NOMO-1 treated with DMSO at 0.1 percent for 48 hours (cell line): ENCODE data around the gene RALGDS.

Experiments
- DNase-seq: peaks from one replicate; lab custom pipeline; 2025; ENCODE audit not compliant: unreplicated experiment; lab: John Stamatoyannopoulos, UW

RALGDS gene

DNA sequence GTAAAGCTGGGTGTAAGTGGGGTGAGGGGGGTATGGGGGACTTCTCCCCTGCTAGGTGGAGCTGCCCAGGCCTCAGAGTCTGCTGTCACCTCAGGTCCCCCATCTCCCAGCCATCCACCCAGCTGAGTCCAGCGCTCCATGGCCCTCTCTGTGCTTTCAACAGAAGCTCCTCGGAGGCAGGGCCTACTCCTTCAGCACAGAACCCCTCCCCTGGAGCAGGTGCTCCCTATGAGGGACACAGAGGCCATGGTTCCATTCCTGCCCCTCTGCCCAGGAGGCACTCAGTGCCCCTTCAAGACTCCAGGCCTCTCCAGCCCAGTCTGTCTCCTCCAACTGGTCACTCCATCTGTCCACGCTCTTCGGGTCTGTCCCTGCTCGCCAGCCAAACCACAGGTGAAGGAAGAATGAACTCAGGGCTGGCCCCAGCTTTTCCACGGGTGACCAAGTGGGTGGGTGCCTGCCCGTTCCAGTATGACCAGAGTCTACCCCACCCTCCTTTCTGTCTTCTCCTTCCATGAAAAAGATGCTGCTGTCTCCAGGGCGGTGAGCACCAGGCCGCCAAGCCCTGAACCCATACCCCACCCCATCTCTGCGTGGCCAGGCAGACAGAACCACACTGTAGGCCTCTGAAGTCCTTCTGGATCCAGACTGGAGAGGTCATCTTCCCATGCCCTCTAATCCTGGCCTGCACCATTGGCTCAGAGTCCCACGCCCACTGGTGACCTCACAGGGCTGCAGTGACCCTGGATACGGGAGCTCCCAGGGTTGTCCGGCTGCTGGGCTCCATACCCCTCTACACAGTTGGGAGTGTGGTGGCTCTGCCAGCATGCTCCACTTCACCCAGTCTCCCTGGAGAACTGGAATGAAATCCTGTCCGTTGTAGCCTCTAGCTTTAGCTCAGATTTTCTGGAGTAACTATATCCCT, 30.8 kb upstream of the RALGDS start:
- DNase-seq = no peak

DNA sequence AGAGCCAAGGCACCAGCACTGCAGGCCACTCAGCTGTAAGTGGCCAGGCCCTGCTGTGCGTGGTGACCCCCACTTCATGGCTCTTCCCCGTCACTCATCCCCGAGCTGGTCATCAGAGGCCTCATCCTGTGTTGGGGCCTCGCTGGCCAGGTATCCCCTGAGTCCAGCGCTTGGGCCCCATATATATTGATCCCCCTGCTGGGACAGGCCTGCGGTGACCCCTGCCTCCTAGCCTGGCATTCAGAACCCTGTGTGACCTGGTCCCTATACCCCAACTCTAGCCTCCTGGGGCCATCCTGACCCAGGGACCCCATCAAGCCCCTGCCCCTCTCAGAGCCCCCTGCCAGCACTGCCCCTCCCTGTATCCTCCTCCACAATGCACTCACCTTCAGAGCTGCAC, 30.0 kb upstream of the RALGDS start:
- no peak for DNase-seq

DNA sequence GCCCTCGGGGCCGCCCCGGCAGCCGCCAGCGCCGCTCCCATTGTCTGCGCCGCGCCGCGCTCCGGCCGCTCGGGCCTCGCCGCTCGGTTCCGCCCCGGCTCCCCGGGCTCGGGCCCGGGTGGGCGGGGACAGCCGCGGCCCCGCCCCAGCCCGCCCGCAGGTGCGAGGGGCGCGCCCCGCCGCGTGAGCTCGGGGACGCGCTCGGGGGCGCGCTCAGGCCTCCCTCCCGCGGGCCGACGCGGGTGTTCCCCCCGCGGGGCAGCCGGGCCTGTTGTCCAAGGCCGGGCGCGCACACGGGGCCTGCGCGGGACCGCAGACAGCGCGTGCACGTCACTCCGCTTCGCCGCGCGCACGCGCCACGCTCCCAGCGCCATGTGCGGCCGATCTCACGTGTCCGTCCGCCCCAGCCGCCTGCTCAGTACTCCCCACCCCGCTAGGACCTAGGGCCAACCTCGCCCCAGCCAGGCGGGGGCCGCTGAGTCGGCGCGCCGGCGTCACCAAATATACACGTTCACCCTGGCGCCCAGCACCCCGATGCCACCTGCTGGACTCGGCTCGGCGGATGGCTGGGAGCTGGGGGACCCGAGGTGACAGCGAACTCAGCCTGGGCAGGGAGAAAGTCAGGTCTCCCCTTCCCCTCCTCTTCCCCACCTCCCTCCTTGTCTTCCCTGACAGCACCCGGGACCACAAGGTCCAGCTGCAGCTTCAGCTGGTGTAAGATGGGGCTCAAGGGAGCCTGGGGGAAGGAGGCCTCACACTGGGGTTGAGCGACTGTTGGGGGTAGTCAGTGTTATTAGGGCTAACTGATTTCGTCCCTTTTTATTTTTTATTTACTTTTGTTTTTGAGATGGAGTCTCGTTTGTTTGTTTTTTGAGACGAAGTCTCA, 28.3 kb upstream of the RALGDS start:
- DNase-seq = peak; percentile 87

DNA sequence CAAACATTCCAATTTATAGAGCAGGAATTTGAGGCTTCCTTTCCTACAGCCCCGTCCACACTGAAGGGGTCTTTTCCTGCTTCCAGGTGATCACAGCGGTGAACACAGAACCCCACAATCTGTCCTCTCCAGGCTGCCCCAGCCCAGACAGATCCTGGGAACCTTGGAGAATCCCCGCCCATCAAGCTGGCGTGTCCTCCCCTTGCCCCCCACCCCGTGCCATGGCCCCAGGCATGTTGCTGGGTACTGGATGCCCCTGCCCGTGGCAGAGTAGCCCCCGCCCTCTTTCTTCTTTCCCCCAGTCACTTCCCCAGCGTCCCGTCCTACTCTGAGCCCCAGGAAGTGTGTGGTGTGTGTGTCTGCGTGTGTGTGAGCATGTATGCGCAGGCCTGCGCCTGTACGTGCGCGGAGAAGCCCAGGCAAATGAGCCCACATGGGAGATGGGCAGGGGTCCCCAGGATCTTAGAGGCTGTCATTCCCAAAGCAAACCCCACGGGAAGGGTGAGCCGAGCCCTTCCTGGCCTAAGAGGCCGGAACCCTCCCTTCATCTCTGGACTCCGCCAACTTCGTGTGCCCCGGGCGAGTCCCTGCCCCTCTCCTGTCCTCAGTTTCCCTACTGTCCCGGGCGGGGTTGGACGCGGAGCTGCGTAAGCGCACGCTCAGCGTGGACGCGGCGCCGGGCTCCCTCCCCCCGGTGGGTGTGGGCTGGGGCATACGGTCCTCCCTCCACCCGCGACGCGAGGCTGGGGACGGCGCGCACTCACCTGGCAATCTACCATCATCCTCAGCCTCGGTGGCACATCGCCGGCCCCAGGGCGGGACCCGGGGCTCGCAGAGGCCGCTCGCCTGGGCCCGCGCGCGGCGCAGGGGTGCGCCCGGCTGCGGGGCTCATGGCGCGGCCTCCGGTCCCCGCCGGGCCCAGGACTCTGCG, 27.4 kb upstream of the RALGDS start:
- peak; percentile 44 for DNase-seq

DNA sequence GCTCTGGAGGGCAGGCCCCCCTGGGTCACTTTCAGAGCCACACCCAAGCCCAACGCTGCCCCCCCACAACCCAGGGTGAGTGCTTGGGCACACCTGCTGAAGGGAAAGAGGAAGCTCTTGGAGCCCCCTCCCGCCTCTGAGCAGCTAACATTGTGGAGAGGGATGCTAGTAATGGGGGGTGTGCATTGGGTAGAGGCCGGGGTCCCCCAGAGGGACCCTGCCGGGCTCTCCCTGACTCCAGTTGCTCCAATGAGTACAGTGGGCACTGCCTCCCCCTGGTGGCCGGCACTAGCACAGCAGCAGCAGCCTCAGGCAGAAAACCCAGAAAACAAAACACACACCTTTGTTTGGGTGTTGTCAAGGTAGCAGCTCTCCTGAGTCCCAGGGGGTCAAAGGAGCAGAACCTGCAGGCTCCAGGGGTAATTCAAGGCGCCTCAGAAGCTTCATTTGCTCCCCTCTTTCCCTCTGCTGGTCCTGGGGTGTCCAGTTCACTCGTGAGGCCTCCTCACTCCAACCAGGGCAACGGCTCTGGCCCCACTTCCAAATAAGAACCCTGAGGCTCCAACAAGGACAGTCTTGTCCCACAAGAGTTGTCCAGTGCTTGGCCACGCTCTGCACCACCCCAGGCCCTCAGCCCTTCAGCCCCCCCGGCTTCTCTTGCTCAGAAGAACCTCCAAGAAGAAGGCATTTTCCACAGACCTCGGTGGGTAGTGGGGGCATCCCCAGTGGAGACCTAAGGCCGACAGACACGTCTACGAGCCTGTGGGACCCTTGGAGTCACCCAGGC, 26.6 kb upstream of the RALGDS start:
- DNase-seq = peak; percentile 44

DNA sequence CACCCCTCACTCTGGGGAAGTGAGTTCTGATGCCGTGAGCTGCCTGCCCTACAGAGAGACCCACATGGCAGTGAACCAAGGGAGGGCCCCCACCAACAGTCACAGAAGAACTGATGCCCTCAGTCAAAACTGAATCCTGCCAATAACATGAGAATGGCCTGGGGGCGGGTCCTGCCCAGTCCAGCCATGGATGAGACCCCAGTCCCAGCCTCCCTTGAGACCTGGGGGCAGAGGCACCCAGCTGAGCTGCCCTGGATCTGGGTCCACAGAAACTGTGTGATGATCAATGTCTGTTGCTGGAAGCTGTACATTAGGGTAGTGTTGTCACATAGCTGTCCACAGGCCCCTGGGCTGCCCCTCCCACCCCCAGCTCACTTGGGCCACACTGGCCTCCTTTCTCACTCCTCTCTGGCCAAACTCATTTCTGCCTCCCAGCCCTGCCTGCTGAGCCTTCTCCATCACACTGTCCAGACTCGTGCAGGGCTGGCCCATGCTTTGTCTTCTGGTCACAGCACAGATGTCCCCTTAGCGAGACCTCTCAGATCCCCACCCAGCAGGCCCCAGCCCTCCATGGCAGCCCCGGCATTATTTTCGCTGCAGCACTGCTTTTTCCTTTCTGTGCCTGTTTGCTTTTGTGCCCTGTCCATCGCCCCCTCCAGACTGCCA, 25.8 kb upstream of the RALGDS start:
- DNase-seq = no peak

DNA sequence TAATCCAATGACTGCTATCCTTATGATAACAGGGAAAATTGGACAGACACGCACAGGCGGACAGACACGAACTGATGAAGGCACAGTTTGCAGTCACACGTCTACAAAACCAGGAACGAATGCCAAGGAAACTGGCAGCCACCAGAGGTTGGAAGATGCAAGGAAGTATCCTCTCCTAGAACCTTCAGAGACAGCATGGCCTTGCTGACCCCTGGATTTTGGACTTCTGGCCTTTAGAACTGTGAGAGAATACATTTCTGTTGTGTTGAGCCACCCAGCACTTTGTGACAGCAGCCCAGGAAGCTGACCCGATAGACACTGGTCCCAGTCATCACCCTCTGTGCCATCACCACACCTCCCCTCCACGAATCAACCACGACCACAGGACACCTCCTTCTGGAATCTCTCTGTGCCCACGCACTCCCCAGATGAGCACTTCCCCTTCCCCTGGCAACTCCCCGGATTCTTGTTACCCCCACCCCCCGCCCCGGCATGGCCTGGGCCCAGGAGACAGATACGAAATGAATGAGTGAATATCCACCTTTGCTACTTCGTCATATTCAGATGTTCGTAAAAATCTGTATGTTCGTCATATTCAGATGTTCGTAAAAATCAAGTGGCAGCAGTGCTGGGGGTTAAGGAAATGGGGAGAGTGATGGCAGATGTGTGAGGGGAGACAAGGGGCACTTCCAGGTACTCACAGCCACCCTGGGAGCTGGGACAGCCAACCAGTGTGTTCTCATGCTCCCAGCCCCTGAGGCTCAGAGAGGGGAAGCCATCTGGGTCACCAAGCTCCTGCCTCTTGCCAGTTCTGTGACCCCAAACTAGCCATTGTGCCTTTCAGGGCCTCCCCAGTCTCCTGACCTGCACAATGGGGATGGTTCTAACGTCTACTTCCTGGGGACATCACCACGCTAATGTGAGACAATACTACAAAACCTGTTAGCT, 24.1 kb upstream of the RALGDS start:
- DNase-seq = no peak

DNA sequence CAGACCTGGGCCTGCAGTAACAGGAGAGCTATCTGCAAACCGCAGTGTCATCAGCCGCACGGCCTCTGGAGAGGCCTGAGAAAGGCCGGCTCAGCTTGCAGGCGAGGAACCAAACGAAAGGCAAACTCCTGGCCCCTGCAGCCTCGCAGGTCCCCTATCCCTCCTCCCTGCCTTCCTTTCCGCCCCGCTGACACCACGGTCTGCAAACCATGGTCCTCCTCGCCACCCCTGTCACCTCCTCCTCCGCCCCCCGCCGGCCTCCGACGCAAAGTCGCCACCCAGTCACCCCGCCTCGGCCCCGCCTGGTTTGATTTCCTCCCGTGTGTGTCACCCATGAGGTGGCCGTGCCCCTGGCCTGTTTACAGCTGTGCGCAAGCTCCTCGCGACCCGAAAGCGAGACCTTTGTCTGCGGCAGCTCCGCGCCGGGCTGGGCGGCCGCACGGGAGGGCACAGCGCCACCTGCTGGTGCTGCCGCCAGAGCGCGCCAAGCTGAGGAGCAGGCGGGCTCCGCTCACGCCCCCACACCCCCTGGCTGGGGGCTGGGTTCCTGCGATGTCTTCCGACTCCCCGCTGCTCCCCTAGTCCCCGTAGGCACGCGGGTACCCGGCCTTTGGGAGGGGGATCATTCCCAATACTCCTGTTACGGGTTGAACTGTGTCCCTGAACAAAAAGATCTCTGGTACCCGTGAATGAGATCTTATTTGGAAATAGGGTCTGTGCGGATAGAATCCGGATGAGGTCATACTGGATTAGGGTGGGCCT, 23.3 kb upstream of the RALGDS start:
- peak; percentile 41 for DNase-seq

DNA sequence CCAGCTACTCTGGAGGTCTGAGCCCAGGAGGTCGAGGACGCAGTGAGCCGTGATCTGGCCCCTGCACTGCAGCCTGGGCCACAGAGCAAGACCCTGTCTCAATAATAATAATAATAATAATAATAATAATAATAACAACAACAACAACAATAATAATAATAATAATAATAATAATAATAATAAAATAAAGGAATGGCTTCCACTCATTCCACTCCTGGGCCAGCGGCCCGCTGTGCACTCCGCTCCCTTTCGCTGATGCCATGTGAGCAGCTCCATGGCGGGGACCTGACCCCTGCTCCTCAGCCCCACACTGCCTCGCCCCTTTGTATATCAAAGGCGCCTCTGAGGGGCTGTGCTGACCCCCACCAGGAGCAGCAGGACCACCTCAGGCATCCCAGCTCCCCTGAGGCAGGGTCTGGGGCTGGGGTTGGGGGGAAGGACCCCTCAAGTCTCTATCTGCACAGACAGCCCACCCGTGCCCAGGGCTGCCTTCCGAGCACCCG, 22.6 kb upstream of the RALGDS start:
- no peak for DNase-seq

DNA sequence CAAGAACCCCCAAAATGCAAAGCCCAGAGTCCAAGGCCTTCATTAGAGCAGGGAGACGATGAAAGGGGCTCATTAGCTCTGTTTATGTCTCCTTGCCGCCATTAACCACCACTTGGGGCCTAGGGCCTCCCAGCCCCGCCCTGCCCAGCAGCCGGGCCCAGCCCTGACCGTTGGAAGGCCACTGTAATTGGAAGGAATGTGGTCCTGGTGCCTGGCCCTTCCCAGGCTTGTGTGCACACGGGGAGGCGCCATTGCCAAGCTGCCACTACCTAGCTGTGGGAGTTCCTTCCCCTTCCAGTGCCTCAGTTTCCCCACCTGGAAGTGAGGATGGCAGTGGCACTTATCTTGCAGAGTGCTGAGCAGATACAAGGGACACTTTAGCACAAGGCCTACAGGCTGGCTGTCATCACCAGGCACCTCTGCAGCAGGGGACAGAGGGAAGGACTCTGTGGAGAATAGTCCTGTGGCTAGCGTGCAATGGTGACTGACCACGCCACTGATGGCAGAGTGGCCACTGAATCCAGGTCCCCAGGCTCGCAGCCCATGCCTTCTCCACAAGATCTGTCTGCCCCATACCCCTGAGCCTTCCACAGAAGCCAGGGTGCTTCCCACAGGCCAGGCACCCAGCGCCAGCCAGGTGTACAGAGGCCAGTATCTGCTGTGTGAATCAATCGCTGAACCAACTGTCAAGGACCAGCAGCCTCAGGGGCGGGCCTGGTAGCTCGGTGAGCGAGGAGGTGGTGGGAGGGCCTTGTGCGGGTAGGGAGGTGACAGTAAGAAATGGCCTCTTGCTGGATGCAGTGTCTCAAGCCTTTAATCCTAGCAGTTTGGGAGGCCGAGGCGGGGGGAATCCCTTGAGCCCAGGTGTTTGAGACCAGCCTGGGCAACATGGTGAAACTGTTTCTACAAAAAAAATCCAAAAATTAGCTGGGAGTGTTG, 21.9 kb upstream of the RALGDS start:
- no peak for DNase-seq

DNA sequence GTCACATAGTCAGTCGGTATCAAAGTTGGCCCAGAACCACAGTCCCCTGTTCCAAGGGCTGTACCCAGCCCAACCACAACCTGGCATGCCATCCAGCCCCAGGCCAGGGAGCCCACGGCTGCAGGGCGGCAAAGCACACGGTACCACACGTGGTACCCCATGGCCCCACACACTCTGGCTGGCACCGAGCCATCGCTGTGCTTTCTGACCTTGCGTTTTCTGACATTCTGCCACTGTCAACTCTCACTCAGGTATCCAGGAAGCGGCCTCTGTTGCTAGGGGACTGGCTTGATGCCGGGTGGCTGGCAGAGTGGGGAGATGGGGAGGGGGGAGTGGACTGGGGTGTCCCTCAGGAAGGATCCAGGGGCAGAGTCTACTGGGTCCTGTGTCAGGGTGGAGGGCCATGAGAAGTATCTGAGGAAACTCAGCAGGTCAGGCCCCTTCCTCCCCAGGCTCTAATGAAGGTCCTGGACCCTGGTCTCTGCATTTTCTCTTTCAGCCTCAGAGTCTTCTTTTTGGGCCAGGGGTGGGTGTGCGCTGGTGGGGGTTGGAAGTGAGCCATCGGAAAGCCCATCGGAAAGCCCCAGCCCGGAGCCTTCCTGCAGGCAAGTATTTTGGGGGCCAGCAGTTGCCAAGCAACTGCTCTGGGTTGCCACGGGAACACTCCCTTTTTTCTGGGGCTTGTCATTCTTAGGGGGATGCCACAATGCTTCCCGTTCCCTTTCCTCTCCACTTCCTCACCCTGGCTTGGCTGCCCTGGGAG, 21.0 kb upstream of the RALGDS start:
- no peak for DNase-seq

DNA sequence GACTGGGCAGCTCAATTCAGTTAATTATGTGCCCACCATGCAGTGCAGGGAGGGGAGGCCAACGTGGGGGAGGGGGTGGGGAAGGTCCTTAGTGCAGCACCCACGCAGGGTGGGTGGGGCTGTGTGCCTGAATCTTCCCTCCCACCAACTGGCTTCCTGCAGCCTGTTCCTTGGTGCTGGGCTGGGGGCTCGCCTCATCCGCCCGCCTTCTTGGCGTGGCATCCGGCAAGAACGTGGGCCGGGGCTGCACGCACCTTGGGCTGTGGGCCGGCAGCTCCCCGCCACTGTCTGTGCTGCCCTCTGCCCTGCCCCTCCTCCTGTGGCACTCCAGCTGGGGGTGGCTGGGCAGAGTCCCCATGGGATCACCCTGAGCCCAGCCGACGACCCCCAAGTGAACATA, 19.6 kb upstream of the RALGDS start:
- no peak for DNase-seq

DNA sequence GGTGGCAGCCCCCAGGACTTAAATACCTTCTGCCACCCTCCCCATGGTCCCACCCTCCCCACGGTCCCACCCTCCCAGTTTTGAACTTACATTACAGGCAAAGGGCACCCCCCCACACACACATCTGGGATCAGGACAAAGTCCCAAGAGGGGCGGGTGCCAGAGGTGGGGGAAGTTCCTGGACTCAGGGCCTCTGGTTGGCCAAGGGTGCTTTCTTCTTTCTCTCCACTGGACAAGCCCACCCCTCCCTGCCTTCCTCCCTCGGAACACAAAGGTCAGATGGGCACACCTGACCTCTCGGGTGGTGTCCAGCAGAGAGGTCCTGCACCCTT, 19.1 kb upstream of the RALGDS start:
- DNase-seq = no peak

DNA sequence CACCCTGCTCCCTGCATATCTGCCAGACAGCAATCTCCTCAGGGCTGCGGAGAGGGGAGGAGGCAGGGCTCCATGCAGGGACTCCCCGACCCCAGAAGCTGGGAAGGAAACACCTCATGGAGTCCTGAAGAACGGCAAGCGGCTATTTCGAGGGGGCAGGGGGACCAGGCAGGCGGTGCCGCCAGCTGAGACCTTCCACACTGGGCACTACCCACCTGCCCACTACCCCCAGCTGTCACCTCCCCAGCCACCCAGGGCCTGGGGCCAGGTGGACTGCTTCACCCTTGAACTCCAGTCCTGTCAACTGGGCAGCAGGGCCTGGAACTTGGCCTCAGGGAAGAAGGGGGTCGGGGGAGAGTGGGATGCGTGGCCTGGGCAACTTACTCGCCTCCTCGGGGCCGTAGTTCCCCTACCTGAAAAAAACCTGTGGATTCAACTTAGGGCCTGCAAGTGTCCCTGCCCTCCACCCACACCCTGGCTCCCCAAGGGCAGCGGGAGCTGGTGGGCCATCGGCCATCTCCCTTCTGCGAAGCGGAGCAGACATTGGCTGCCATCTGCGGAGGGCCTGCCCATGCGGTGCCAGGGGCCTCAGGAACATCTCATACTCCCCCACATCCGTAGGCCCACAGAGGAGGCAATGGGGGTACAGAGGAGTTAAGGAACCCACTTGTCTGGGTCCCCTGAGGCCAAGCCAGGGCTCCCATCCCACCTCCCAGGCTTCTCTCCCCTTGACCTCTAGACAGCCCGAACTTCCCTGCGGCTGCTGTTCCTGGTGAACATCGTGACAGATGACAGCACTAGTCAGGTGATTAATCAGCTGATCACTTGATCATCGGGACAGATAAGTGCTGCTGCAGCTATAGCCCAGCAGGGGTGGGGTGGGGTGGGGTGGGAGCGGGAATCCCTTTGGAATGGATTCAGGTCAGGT, 18.5 kb upstream of the RALGDS start:
- DNase-seq = no peak
